Endothelial cell (in vitro differentiated cells): ENCODE results near the gene TAF3. TPM values are rescaled to one million over a fixed set of nuclear protein-coding genes. Genes with fewer than 3 reads are reported as not detected.
A peak's percentile ranks its signal among the peaks of the same experiment; 100 is the strongest.

Source experiments
- DNase-seq: peaks from one replicate; pipeline ENCODE4 v3.0.0; 2021; ENCODE audit warnings: low spot score
- H3K27ac Mint-ChIP-seq: one replicate; pipeline ENCODE4 v1.8.0; 2021; ENCODE audit warnings: mixed read lengths, inconsistent platforms; ENCODE audit not compliant: unreplicated experiment
- H3K27me3 Mint-ChIP-seq: one replicate; pipeline ENCODE4 v1.8.0; 2021; ENCODE audit warnings: mild to moderate bottlenecking, moderate library complexity, mixed read lengths, inconsistent platforms; ENCODE audit not compliant: unreplicated experiment
- H3K36me3 Mint-ChIP-seq: one replicate; pipeline ENCODE4 v1.8.0; 2021; ENCODE audit warnings: mild to moderate bottlenecking, low read depth, mixed read lengths, inconsistent platforms; ENCODE audit not compliant: unreplicated experiment
- H3K4me1 Mint-ChIP-seq: one replicate; pipeline ENCODE4 v1.8.0; 2021; ENCODE audit warnings: mild to moderate bottlenecking, mixed read lengths, inconsistent platforms; ENCODE audit not compliant: unreplicated experiment
- H3K4me3 Mint-ChIP-seq: one replicate; pipeline ENCODE4 v1.8.0; 2021; ENCODE audit warnings: mild to moderate bottlenecking, mixed read lengths, inconsistent platforms; ENCODE audit not compliant: unreplicated experiment
- H3K9me3 Mint-ChIP-seq: one replicate; pipeline ENCODE4 v1.8.0; 2021; ENCODE audit warnings: mixed read lengths, inconsistent platforms; ENCODE audit not compliant: unreplicated experiment
- CTCF ChIP-seq: fragments of 200-600 bp; sonication (generic); IDR thresholded peaks from one replicate; pipeline ENCODE4 v1.5.0; 2021; ENCODE audit warnings: antibody characterized with exemption; ENCODE audit not compliant: unreplicated experiment
- total RNA-seq: library from RNA; stranded (reverse); fragmentation: NEBNext Ultra II Directional; extraction: Animal tissue kit (Norgen Biotek cat#: 25700); gene quantifications from one replicate; pipeline ENCODE4 v1.2.1, GENCODE V29; 2021; ENCODE audit not compliant: unreplicated experiment

TAF3 gene
- total RNA-seq, 1 donor from 2014 or later, result 12.4 TPM

- Mint-ChIP-seq H3K36me3 (no peaks in the 10 kb centered on the region), H3K27me3 (no peaks in the 10 kb centered on the region), H3K9me3 (no peaks in the 10 kb centered on the region), H3K27ac (no peak overlapping the region), H3K4me3 (no peak overlapping the region), H3K4me1 (peaks cover 8% of the 10 kb centered on the region)
- no peak for TF ChIP-seq CTCF
- DNase-seq, result no peak
Observed at GRCh38 chr10:7915923-7916536, 97.7 kb downstream of the TAF3 start.

GRCh38 chr10:7917736-7918135 is 99.4 kb downstream of the TAF3 start:
- no peaks in the 10 kb centered on the region for H3K36me3 Mint-ChIP-seq
- no peak overlapping the region for H3K4me3 Mint-ChIP-seq
- no peak for TF ChIP-seq CTCF
- no peaks in the 10 kb centered on the region for H3K9me3 Mint-ChIP-seq
- DNase-seq, result no peak
- no peaks in the 10 kb centered on the region for H3K27me3 Mint-ChIP-seq
- peaks cover 6% of the 10 kb centered on the region for H3K4me1 Mint-ChIP-seq
- no peak overlapping the region for H3K27ac Mint-ChIP-seq

GRCh38 chr10:7922707-7923106 is 104.4 kb downstream of the TAF3 start:
- no peak for DNase-seq
- Mint-ChIP-seq H3K4me3 (no peak overlapping the region), H3K27me3 (no peaks in the 10 kb centered on the region), H3K27ac (no peak overlapping the region), H3K36me3 (no peaks in the 10 kb centered on the region), H3K9me3 (no peaks in the 10 kb centered on the region), H3K4me1 (no peaks in the 10 kb centered on the region)
- TF ChIP-seq CTCF, result no peak

- H3K36me3 Mint-ChIP-seq, result no peaks in the 10 kb centered on the region
- no peak for DNase-seq
- H3K4me3 Mint-ChIP-seq, result no peak overlapping the region
- H3K27ac Mint-ChIP-seq, result no peak overlapping the region
- no peak for TF ChIP-seq CTCF
- peaks cover 11% of the 10 kb centered on the region for H3K4me1 Mint-ChIP-seq
- H3K9me3 Mint-ChIP-seq, result no peaks in the 10 kb centered on the region
- peaks cover 1% of the 10 kb centered on the region for H3K27me3 Mint-ChIP-seq
Observed at GRCh38 chr10:7928536-7928935, 110.2 kb downstream of the TAF3 start.

GRCh38 chr10:7932301-7933036 is 114.2 kb downstream of the TAF3 start:
- Mint-ChIP-seq H3K27me3 (peaks cover 1% of the 10 kb centered on the region), H3K9me3 (no peaks in the 10 kb centered on the region), H3K4me1 (peaks cover 12% of the 10 kb centered on the region), H3K27ac (peak overlapping the region; percentile 26), H3K4me3 (no peak overlapping the region), H3K36me3 (no peaks in the 10 kb centered on the region)
- TF ChIP-seq CTCF, result no peak
- no peak for DNase-seq
